Subcutaneous abdominal adipose tissue (tissue), 5 donors: ENCODE results near the gene ACOT13.
"Not testable (repeated sequence)": the region's sequence is repeated elsewhere in the genome, so short reads cannot be mapped to it uniquely, and the experiment has no call there.

Source experiments
- H3K27ac ChIP-seq: one replicate; pipeline ENCODE4 v1.7.0; 2013; ENCODE audit warnings: low read depth, mild to moderate bottlenecking, inconsistent platforms, low read length, moderate library complexity
- H3K27me3 ChIP-seq, 5 donors: one replicate each; pipeline ENCODE4 v1.7.0; 2013; ENCODE audit warnings: low read length in 5 of 5, inconsistent platforms in 1 of 5; ENCODE audit not compliant: control insufficient read depth in 5 of 5, insufficient read depth in 4 of 5
- H3K36me3 ChIP-seq, 5 donors: one replicate each; pipeline ENCODE4 v1.7.0; 2013; ENCODE audit warnings: low read length in 5 of 5; ENCODE audit not compliant: control insufficient read depth in 5 of 5, insufficient read depth in 5 of 5
- H3K4me1 ChIP-seq, 5 donors: one replicate each; pipeline ENCODE4 v1.7.0; 2013; ENCODE audit warnings: low read length in 5 of 5, mild to moderate bottlenecking in 3 of 5, moderate library complexity in 1 of 5; ENCODE audit not compliant: control insufficient read depth in 5 of 5, insufficient read depth in 5 of 5
- H3K4me3 ChIP-seq, 5 donors: one replicate each; pipeline ENCODE4 v1.7.0; 2013; ENCODE audit warnings: low read length in 5 of 5, low read depth in 1 of 5
- H3K9ac ChIP-seq, 5 donors: one replicate each; pipeline ENCODE4 v1.7.0; 2013; ENCODE audit warnings: low read length in 5 of 5, mild to moderate bottlenecking in 4 of 5, moderate library complexity in 3 of 5
- H3K9me3 ChIP-seq, 5 donors: one replicate each; pipeline ENCODE4 v1.7.0; 2013; ENCODE audit warnings: low read length in 5 of 5; ENCODE audit not compliant: control insufficient read depth in 5 of 5
- donor health status: healthy.
- donor health status: healthy.
- donor health status: healthy.
- donor health status: healthy.
- donor health status: healthy.

The ACOT13 gene

DNA sequence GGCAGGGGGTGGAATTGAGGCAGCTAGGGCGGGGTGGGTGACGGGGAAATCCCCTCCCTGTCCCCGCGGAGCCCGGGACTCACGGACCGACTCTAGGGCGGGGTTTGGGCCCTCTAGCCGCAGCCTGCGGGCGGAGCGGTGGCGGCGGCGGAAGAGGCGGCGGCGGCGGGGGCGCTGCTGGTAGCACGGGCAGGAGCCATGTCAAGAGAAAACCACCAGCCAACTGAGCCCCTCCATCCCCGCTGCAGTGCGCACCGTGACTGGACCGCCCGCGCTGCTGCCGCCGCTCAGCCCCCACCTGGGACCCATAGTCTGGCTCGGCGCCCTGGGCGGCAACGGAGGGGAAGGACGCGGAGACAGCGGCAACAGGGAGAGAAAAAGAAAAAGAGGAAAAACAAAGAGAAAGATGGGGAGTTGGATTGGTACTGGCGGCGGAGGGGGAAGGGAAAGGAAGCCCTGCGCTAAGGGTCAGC lies 53.3 kb downstream of the ACOT13 start:
- Histone ChIP-seq H3K36me3 (peaks cover 4 to 14% (median 11%) of the 10 kb centered on the region in 5 donors), H3K4me1 (peaks cover 0 to 50% (median 48%) of the 10 kb centered on the region in 5 donors), H3K27me3 (no peaks in the 10 kb centered on the region), H3K9ac (peak overlapping the region; percentile 99 to 100 (median 100)), H3K9me3 (no peaks in the 10 kb centered on the region), H3K4me3 (peak overlapping the region; percentile 94 to 100 (median 98)), H3K27ac (peak overlapping the region; percentile 100)

DNA sequence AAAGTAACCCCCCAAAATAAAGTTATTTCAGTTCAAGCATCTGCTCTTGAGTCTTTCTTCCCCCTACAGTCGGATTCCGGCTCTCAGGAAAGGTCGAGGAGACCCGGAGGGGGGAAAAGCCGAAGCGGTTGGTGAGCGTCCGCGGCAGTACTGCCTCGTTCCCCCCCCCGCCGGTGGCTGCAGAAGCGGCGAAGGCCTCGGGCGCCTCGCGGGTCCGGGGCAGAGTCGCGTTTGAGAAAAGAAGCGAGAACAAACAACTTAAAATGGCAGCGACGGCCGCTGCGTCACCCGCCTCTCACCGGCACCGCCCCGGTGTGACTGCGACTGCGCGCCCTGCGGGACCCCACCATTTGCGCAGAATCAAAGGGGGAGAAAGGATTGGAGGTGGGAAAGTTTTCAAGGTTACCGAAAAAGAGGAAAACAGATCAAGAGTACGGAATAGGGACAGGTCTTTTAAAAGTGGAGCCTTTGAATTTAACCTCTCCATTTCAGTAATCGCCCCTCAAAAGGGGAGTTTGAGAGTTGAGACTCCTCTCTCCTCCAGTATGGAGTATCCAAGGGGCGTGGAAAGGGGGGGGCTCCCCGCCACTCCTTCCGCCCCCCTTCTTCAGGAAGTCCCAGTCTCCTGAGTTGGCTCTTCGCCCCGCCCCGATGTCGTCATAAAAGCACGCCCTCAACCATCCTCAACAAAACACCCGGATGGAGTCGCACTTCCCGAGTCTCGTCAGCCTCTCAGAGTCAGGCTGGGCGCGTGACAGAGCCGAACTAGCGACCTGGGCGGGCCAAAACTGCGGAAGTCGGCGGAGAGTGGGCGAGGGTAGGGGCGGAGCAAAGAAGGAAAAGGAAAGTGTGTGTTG lies 54.0 kb downstream of the ACOT13 start:
- Histone ChIP-seq H3K4me1 (peaks cover 0 to 43% (median 41%) of the 10 kb centered on the region in 5 donors), H3K27me3 (no peaks in the 10 kb centered on the region), H3K36me3 (peaks cover 3 to 8% (median 6%) of the 10 kb centered on the region in 5 donors), H3K9ac (peak overlapping the region; percentile 99 to 100 (median 100)), H3K4me3 (peak overlapping the region; percentile 94 to 100 (median 98)), H3K27ac (peak overlapping the region; percentile 100), H3K9me3 (no peaks in the 10 kb centered on the region)

DNA sequence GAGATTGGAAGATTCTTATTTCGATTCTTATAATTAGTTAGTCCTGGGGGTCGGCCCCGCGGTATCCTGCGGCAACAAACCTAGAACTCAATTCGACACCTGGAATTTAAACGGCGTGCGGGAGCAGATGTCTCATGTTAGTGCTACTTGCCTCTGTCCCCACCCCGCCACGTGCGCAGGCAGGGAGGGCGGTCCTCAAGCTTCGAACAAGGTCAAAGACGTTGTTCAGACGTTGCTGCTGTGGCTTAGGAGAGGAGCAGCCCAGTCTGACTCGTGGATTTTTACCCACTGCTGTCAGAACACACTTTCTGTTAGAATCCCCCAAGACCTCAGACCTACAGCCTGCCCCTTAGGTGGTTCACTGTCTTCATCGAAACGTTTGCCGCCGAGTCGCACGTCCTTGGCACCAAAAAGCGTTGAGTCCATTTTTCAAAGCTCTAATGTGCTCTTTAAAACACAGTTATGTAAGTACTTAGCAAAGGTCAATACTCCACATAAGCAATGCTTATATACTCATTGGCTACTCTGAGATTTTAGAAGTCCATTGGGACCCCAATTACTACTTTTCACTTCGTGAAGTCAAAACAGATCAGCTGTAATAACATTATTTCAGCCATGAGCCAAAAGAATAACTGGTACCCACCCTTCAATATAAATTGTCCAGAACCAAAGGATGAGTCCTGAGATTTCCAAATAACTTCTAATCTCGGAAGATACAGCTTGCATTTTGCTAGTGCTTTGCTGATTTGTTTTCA lies 54.8 kb downstream of the ACOT13 start:
- peak overlapping the region; percentile 81 to 100 (median 89) for H3K4me3 ChIP-seq

DNA sequence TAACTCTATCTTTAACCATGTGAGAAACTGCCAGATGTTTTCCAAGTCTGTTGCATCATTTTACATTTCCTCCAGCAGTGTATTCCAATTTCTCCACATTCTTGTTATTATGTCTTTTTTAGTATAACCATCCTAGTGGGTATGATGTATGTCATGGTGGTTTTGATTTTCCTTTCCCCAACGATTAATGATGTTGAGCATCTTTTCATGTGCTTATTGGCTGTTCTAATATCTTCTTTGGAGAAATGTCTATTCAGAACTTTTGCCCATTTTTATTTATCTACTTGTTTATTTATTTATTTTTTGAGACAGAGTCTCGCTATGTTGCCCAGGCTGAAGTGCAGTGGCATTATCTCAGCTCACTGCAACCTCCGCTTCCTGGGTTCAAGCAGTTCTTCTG lies 56.4 kb downstream of the ACOT13 start:
- no peaks in the 10 kb centered on the region for H3K9me3 ChIP-seq
- H3K4me1 ChIP-seq = peaks cover 0 to 19% (median 17%) of the 10 kb centered on the region in 5 donors
- H3K9ac ChIP-seq = no peak overlapping the region
- H3K4me3 ChIP-seq = no peak overlapping the region
- H3K27ac ChIP-seq = no peak overlapping the region
- H3K27me3 ChIP-seq = peaks cover 0 to 9% (median 0%) of the 10 kb centered on the region in 5 donors
- H3K36me3 ChIP-seq = peaks cover 0 to 3% (median 0%) of the 10 kb centered on the region in 5 donors

More for the DNA sequence above, 54.8 kb downstream of the ACOT13 start:
- peak overlapping the region; percentile 49 to 96 (median 84) for H3K9ac ChIP-seq
- peaks cover 0 to 35% (median 33%) of the 10 kb centered on the region in 5 donors for H3K4me1 ChIP-seq
- peak overlapping the region; percentile 100 for H3K27ac ChIP-seq
- peaks cover 0 to 3% (median 0%) of the 10 kb centered on the region in 5 donors for H3K36me3 ChIP-seq
- no peaks in the 10 kb centered on the region for H3K9me3 ChIP-seq
- no peaks in the 10 kb centered on the region for H3K27me3 ChIP-seq

DNA sequence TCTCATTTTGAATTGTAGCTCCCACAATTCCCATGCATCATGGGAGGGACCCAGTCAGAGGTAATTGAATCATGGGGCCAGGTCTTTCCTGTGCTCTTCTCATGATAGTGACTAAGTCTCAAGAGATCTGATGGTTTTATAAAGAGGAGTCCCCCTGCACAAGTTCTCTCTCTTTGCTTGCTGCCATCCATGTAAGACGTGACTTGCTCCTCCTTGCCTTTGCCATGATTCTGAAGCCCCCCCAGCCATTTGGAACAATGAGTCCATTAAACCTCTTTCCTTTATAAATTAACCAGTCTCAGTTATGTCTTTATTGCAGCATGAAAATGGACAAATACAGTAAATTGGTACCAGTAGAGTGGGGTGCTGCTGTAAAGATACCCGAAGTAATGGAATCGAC lies 63.8 kb downstream of the ACOT13 start:
- not testable (repeated sequence) for H3K27ac ChIP-seq, H3K27me3 ChIP-seq, H3K9ac ChIP-seq, H3K36me3 ChIP-seq, H3K9me3 ChIP-seq, H3K4me1 ChIP-seq, H3K4me3 ChIP-seq

DNA sequence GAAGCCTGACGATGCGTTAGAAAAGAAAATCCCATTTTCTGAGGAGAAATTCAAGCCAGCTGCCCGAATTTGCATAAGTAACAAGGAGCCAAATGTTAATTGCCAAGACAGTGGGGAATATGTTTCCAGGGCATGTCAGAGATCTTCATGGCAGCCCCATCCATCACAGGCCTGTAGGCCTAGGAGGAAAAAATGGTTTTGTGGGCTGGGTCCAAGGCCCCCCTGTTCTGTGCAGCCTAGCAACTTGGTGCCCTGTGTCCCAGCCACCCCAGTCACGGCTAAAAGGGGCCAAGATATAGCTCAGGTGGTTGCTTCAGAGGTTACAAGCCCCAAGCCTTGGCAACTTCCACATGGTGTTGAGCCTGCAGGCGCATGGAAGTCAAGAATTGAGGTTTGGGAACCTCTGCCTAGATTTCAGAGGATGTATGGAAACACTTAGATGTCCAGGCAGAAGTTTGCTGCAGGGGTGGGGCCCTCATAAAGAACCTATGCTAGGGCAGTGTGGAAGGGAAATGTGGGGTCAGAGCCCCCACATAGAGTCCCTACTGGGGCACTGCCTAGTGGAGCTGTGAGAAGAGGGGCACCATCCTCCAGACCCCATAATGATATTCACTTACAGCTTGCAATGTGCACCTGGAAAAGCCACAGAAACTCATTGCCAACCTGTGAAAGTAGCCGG lies 64.7 kb downstream of the ACOT13 start:
- H3K36me3 ChIP-seq, H3K27me3 ChIP-seq, H3K27ac ChIP-seq, H3K9me3 ChIP-seq, H3K4me1 ChIP-seq, H3K4me3 ChIP-seq, H3K9ac ChIP-seq: not testable (repeated sequence)

DNA sequence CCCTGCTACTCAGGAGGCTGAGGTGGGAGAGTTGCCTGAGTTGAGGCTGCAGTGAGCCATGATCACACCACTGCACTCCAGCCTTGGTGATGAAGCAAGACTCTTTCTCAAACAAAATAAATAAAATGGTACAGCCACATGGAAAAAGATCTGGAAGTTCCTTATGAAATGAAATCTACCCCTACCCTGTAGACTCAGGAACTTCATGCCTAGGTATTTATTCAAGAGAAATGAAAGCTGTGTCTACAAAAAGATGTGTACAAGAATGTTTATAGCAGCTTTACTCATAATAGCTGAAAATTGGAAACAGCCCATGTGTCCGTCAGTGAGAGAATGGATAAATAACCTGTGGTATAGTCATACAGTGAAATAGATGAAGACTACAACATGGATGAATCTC lies 67.3 kb downstream of the ACOT13 start:
- H3K4me3 ChIP-seq = no peak overlapping the region
- no peaks in the 10 kb centered on the region for H3K36me3 ChIP-seq
- no peak overlapping the region for H3K27ac ChIP-seq
- peaks cover 0 to 5% (median 0%) of the 10 kb centered on the region in 5 donors for H3K4me1 ChIP-seq
- no peaks in the 10 kb centered on the region for H3K27me3 ChIP-seq
- H3K9ac ChIP-seq = no peak overlapping the region
- H3K9me3 ChIP-seq = peaks cover 0 to 8% (median 0%) of the 10 kb centered on the region in 5 donors

DNA sequence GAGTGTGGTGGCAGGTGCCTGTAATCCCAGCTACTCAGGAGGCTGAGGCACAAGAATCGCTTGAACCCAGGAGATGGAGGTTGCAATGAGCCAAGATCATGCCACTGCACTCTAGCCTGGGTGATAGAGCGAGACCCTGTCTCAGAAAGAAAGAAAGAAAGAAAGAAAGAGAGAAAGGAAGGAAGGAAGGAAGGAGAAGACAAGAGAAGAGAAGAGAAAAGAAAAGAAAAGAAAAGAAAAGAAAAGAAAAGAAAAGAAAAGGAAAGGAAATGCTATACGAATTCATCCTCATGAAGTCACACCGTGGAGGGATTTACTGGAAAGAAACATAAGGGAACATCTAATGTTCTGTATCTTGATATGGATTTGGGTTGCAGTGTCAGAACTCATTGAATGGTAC lies 67.8 kb downstream of the ACOT13 start:
- H3K9ac ChIP-seq = not testable (repeated sequence)

DNA sequence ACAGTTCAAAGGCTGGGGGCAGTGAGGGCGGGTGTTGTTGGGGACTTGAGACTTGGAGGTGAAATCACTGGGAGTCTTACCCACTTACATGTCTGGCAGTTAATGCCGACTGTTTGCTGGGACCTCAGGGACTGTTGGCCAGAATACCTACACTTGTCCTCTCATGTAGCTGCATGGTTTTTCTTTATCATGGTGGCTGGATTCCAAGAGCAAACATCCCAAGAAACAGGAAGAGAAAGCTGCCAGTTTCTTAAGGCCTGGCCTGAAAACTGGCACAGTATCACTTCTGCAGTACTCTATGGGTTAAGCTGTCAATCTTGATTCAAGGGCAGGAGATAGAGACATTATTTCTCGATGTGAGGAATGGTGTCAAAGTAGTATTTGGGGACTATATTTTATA lies 71.9 kb downstream of the ACOT13 start:
- no peak overlapping the region for H3K27ac ChIP-seq

More for the DNA sequence above, 67.8 kb downstream of the ACOT13 start:
- H3K36me3 ChIP-seq, H3K27ac ChIP-seq, H3K9me3 ChIP-seq, H3K4me1 ChIP-seq, H3K4me3 ChIP-seq, H3K27me3 ChIP-seq: not testable (repeated sequence)

More for the DNA sequence above, 71.9 kb downstream of the ACOT13 start:
- H3K27me3 ChIP-seq = no peaks in the 10 kb centered on the region
- H3K36me3 ChIP-seq = no peaks in the 10 kb centered on the region
- no peaks in the 10 kb centered on the region for H3K9me3 ChIP-seq
- H3K9ac ChIP-seq = no peak overlapping the region
- peaks cover 0 to 11% (median 0%) of the 10 kb centered on the region in 5 donors for H3K4me1 ChIP-seq
- H3K4me3 ChIP-seq = no peak overlapping the region
